Measurements from ENCODE around the gene ST6GALNAC2.

GRCh38 chr17:76528156-76528527 lies 57.5 kb downstream of the ST6GALNAC2 start:
- TF ChIP-seq POLR2A (IDR thresholded peaks at IDR 0.05) = no peak
- TF ChIP-seq, protein P1, sequence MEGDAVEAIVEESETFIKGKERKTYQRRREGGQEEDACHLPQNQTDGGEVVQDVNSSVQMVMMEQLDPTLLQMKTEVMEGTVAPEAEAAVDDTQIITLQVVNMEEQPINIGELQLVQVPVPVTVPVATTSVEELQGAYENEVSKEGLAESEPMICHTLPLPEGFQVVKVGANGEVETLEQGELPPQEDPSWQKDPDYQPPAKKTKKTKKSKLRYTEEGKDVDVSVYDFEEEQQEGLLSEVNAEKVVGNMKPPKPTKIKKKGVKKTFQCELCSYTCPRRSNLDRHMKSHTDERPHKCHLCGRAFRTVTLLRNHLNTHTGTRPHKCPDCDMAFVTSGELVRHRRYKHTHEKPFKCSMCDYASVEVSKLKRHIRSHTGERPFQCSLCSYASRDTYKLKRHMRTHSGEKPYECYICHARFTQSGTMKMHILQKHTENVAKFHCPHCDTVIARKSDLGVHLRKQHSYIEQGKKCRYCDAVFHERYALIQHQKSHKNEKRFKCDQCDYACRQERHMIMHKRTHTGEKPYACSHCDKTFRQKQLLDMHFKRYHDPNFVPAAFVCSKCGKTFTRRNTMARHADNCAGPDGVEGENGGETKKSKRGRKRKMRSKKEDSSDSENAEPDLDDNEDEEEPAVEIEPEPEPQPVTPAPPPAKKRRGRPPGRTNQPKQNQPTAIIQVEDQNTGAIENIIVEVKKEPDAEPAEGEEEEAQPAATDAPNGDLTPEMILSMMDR (IDR thresholded peaks at IDR 0.05) = no peak
